Prostate gland (tissue), 2 donors: ENCODE measurements around the gene ITGB8. TPM values are rescaled to one million over a fixed set of nuclear protein-coding genes. Genes with fewer than 3 reads are reported as not detected.

Source experiments
- DNase-seq: peaks from one replicate; pipeline ENCODE4 v3.0.0-alpha.2; 2019; ENCODE audit warnings: low spot score
- H3K27ac ChIP-seq, 2 donors: fragments of 200-600 bp; sonication (generic); 2 replicates each; pipeline ENCODE4 v1.5.1; 2017 to 2019
- H3K27me3 ChIP-seq: fragments of 200-600 bp; sonication (generic); replicated peaks from 2 replicates; pipeline ENCODE4 v1.5.1; 2019; ENCODE audit not compliant: insufficient read depth
- H3K36me3 ChIP-seq, 2 donors: fragments of 200-600 bp; sonication (generic); 1 replicate in 1 of 2; 2 replicates in 1 of 2; pipeline versions ENCODE4 v1.5.1 to v1.8.1; 2017 to 2019
- H3K4me1 ChIP-seq: fragments of 200-600 bp; sonication (generic); replicated peaks from 2 replicates; pipeline ENCODE4 v1.5.1; 2019
- H3K4me3 ChIP-seq, 2 donors: fragments of 200-600 bp; sonication (generic); 2 replicates each; pipeline ENCODE4 v1.5.1; 2017 to 2019
- H3K9me3 ChIP-seq: fragments of 200-600 bp; sonication (generic); 2 replicates; pipeline ENCODE4 v1.5.1; 2017
- CTCF ChIP-seq, 4 experiments: fragments of 200-600 bp in 2 of 4; fragments of 450-650 bp in 2 of 4; sonication (generic) in 2 of 4; IDR thresholded peaks; 1 replicate in 3 of 4; 2 replicates in 1 of 4; pipeline ENCODE4 v1.5.1; 2016 to 2019; ENCODE audit warnings: antibody characterized with exemption in 4 of 4, mild to moderate bottlenecking in 2 of 4, moderate library complexity in 2 of 4
- POLR2A ChIP-seq: fragments of 450-650 bp; IDR thresholded peaks from one replicate; pipeline ENCODE4 v1.6.1; 2016; ENCODE audit warnings: antibody characterized with exemption, mild to moderate bottlenecking
- POLR2AphosphoS5 ChIP-seq: sonication (generic); formaldehyde crosslinking; IDR thresholded peaks from one replicate; pipeline ENCODE4 v1.6.1; 2017; ENCODE audit warnings: antibody characterized with exemption
- WGBS: methylation state at CpG from one replicate; pipeline ENCODE4 v1.1.5; 2018; 5-methylcytosine and 5-hydroxymethylcytosine counted together
- intact Hi-C: fragments of 100-400 bp; cut with DNase I; formaldehyde crosslinking; loops from one replicate; pipeline ENCODE4 v1.14.2; 2022
- small RNA-seq, 2 donors: library from RNA; depleted of rRNA; stranded (forward); fragments of <200 nt; gene quantifications; one replicate each; pipeline ENCODE3, GENCODE V24; 2016
- total RNA-seq, 2 donors: library from RNA; depleted of rRNA; stranded (reverse); fragments of >200 nt; gene quantifications; one replicate each; pipeline ENCODE4 v1.1.0, GENCODE V29; 2016

The ITGB8 gene
- total RNA-seq, 2 donors from 2014 or later = 50.3 to 99.5 TPM

GRCh38 chr7:20454202-20454601 is 123.5 kb downstream of the ITGB8 start:
- 73% methylated on average over 4 of the region's 4 CpGs for WGBS
- no peak for DNase-seq
- H3K4me1 ChIP-seq = no peaks in the 10 kb centered on the region
- no peaks in the 10 kb centered on the region for H3K36me3 ChIP-seq
- H3K4me3 ChIP-seq = no peak overlapping the region
- no peaks in the 10 kb centered on the region for H3K9me3 ChIP-seq
- H3K27ac ChIP-seq = no peak overlapping the region
- TF ChIP-seq CTCF (IDR thresholded peaks at IDR 0.05) (no peak), POLR2AphosphoS5 (no peak), POLR2A (no peak)
- no peaks in the 10 kb centered on the region for H3K27me3 ChIP-seq
- intact Hi-C loops = no loop called here

- H3K4me3 ChIP-seq = no peak overlapping the region
- no peaks in the 10 kb centered on the region for H3K9me3 ChIP-seq
- no peak for TF ChIP-seq CTCF (IDR thresholded peaks at IDR 0.05)
- TF ChIP-seq POLR2AphosphoS5 = no peak
- TF ChIP-seq POLR2A = no peak
- intact Hi-C loops = no loop called here
- H3K36me3 ChIP-seq = no peaks in the 10 kb centered on the region
- no peaks in the 10 kb centered on the region for H3K4me1 ChIP-seq
- H3K27ac ChIP-seq = no peak overlapping the region
- DNase-seq = no peak
- H3K27me3 ChIP-seq = no peaks in the 10 kb centered on the region
Observed at GRCh38 chr7:20456701-20457100, 126.0 kb downstream of the ITGB8 start.

GRCh38 chr7:20458521-20458920 is 127.8 kb downstream of the ITGB8 start:
- Histone ChIP-seq H3K9me3 (no peaks in the 10 kb centered on the region), H3K27ac (no peak overlapping the region), H3K27me3 (no peaks in the 10 kb centered on the region), H3K4me1 (no peaks in the 10 kb centered on the region), H3K4me3 (no peak overlapping the region), H3K36me3 (no peaks in the 10 kb centered on the region)
- no peak for TF ChIP-seq POLR2AphosphoS5
- no peak for TF ChIP-seq POLR2A
- no peak for TF ChIP-seq CTCF (IDR thresholded peaks at IDR 0.05)
- WGBS = 17% methylated on average over 1 of the region's 1 CpG
- intact Hi-C loops = no loop called here
- DNase-seq = no peak

- DNase-seq = no peak
- H3K4me1 ChIP-seq = no peaks in the 10 kb centered on the region
- H3K4me3 ChIP-seq = no peak overlapping the region
- H3K27ac ChIP-seq = no peak overlapping the region
- no peaks in the 10 kb centered on the region for H3K36me3 ChIP-seq
- no peaks in the 10 kb centered on the region for H3K27me3 ChIP-seq
- no peaks in the 10 kb centered on the region for H3K9me3 ChIP-seq
- WGBS = 88% methylated on average over 4 of the region's 4 CpGs
- intact Hi-C loops = no loop called here
- TF ChIP-seq POLR2A (no peak), CTCF (IDR thresholded peaks at IDR 0.05) (no peak), POLR2AphosphoS5 (no peak)
Observed at GRCh38 chr7:20459419-20459818, 128.7 kb downstream of the ITGB8 start.

GRCh38 chr7:20464891-20465290 is 134.2 kb downstream of the ITGB8 start:
- Histone ChIP-seq H3K4me1 (no peaks in the 10 kb centered on the region), H3K27ac (no peak overlapping the region), H3K36me3 (no peaks in the 10 kb centered on the region), H3K27me3 (no peaks in the 10 kb centered on the region), H3K9me3 (no peaks in the 10 kb centered on the region), H3K4me3 (no peak overlapping the region)
- DNase-seq = no peak
- intact Hi-C loops = no loop called here
- TF ChIP-seq POLR2A (no peak), POLR2AphosphoS5 (no peak), CTCF (IDR thresholded peaks at IDR 0.05) (no peak)
- 94% methylated on average over 1 of the region's 1 CpG for WGBS

Small RNAs within 50 kb of the gene (small RNA-seq; reads per million reads assigned to genes)
- gene RF00275 = 0 reads per million in 2 donors

Other genes with a start within 250 kb of the ITGB8 start
- 1 to 10 TPM; 3.0 to 3.4 TPM for gene MACC1, start 113.5 kb upstream of the ITGB8 start, total RNA-seq